SU-DHL-6 (cell line): ENCODE measurements around the gene LBH.
A peak's percentile ranks its signal among the peaks of the same experiment; 100 is the strongest.

Experiments used
- CTCF ChIP-seq: fragments of 200-600 bp; sonication (generic); IDR thresholded peaks from one replicate; pipeline ENCODE4 v1.5.1; 2017; ENCODE audit warnings: antibody characterized with exemption, mild to moderate bottlenecking, low read length, moderate library complexity; ENCODE audit not compliant: insufficient read depth, poor library complexity, severe bottlenecking
- EZH2phosphoT487 ChIP-seq: fragments of 200-600 bp; sonication (generic), shearing (Covaris generic); conservative IDR thresholded peaks from 2 replicates; pipeline ENCODE4 v1.6.1; 2018; ENCODE audit warnings: mild to moderate bottlenecking, antibody characterized with exemption, low read length, moderate library complexity, mixed read lengths

GRCh38 chr2:30239308-30239985, 8.1 kb downstream of the LBH start:
- TF ChIP-seq CTCF, result peak; percentile 86
- TF ChIP-seq EZH2phosphoT487, result no peak
